Heart left ventricle (tissue), 13 donors: Measurements from ENCODE around the gene ANKRD44.

Experiments
- POLR2A ChIP-seq, 2 donors: fragments of 450-650 bp; IDR thresholded peaks; one replicate each; pipeline ENCODE4 v1.6.1; 2017; ENCODE audit warnings: antibody characterized with exemption in 2 of 2, mild to moderate bottlenecking in 2 of 2, moderate library complexity in 2 of 2
- TF ChIP-seq, protein P1 (sequence below), 12 donors: fragments of 200-600 bp; sonication (generic) in 4 of 12; IDR thresholded peaks; one replicate each; pipeline versions ENCODE4 v1.5.0 to v1.8.0; 2018 to 2022; ENCODE audit warnings: antibody characterized with exemption in 12 of 12, mild to moderate bottlenecking in 5 of 12
- donor health status: ischemic (EF 13 %, LVEDD 7.1; RV severe dilation, severe dysfunction).
- donor health status: DM: no; HTN: yes; CAD: no.
- donor health status: DM: no; HTN: no; CAD: no.
- donor health status: ischemic (EF 25% LVEDD 6.9; RV normal size, moderate dysfunction).
- donor health status: ischemic (EF 25% LVEDD 5.7; RV mildly dilated, moderate dysfunction).
- donor health status: ischemic (EF 35%, LVEDD 5.7; RV mildly dilated, moderate dysfunction).
- donor health status: nonischemic (EF 11% LVEDD 7.7; RV severe dilation, severe dysfunction).
- donor health status: DM: yes; HTN: yes; CAD: no.
- donor health status: PGD.
- donor health status: ischemic (EF 29% LVEDD 5.4; RV normal size, mild dysfunction).
- donor health status: nonischemic (EF 23%, LVEDD 6.1; RV moderate dilation, normal function).

GRCh38 chr2:197136452-197136851 is 174.1 kb downstream of the ANKRD44 start:
- TF ChIP-seq, protein P1, sequence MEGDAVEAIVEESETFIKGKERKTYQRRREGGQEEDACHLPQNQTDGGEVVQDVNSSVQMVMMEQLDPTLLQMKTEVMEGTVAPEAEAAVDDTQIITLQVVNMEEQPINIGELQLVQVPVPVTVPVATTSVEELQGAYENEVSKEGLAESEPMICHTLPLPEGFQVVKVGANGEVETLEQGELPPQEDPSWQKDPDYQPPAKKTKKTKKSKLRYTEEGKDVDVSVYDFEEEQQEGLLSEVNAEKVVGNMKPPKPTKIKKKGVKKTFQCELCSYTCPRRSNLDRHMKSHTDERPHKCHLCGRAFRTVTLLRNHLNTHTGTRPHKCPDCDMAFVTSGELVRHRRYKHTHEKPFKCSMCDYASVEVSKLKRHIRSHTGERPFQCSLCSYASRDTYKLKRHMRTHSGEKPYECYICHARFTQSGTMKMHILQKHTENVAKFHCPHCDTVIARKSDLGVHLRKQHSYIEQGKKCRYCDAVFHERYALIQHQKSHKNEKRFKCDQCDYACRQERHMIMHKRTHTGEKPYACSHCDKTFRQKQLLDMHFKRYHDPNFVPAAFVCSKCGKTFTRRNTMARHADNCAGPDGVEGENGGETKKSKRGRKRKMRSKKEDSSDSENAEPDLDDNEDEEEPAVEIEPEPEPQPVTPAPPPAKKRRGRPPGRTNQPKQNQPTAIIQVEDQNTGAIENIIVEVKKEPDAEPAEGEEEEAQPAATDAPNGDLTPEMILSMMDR (IDR thresholded peaks at IDR 0.05) = no peak
- no peak for TF ChIP-seq POLR2A (IDR thresholded peaks at IDR 0.05)
